HG02642 (cell line): ENCODE data around the gene VIL1.

Experiments
- ATAC-seq: cut with Tn5 transposase; IDR thresholded peaks from one replicate; pipeline ENCODE4 v1.9.1; 2021; ENCODE audit warnings: mild to moderate bottlenecking; ENCODE audit not compliant: unreplicated experiment, poor library complexity

VIL1 gene

GRCh38 chr2:218418717-218419458, at the start of gene VIL1:
VIL1 (plus strand) TSS chr2:218419123; CDS start chr2:218423779, 4,656 bp downstream.
- no peak for ATAC-seq

GRCh38 chr2:218369330-218369729, 49.6 kb upstream of the VIL1 start:
- ATAC-seq, result no peak

- no peak for ATAC-seq
Observed at GRCh38 chr2:218370410-218371063, 48.4 kb upstream of the VIL1 start.

- no peak for ATAC-seq
Observed at GRCh38 chr2:218371983-218372350, 47.0 kb upstream of the VIL1 start.

GRCh38 chr2:218374795-218375194, 44.1 kb upstream of the VIL1 start:
- no peak for ATAC-seq

- no peak for ATAC-seq
Observed at GRCh38 chr2:218375212-218375611, 43.7 kb upstream of the VIL1 start.

- no peak for ATAC-seq
Observed at GRCh38 chr2:218378053-218378452, 40.9 kb upstream of the VIL1 start.

GRCh38 chr2:218381916-218382366, 37.0 kb upstream of the VIL1 start, which contains the start of gene SLC11A1:
SLC11A1 (plus strand) TSS chr2:218382273; CDS start chr2:218382369, 96 bp downstream.
- no peak for ATAC-seq

- no peak for ATAC-seq
Observed at GRCh38 chr2:218382785-218383184, 36.1 kb upstream of the VIL1 start.

- ATAC-seq, result no peak
Observed at GRCh38 chr2:218383892-218384519, 34.9 kb upstream of the VIL1 start.

GRCh38 chr2:218384975-218385374, 33.9 kb upstream of the VIL1 start:
- no peak for ATAC-seq

GRCh38 chr2:218386505-218387368, 32.2 kb upstream of the VIL1 start:
- no peak for ATAC-seq

GRCh38 chr2:218387369-218388194, 31.3 kb upstream of the VIL1 start:
- no peak for ATAC-seq

GRCh38 chr2:218389333-218390150, 29.4 kb upstream of the VIL1 start:
- ATAC-seq, result no peak

GRCh38 chr2:218391202-218391601, 27.7 kb upstream of the VIL1 start:
- ATAC-seq, result no peak

GRCh38 chr2:218392459-218392858, 26.5 kb upstream of the VIL1 start:
- ATAC-seq, result no peak

- ATAC-seq, result no peak
Observed at GRCh38 chr2:218392891-218393462, 25.9 kb upstream of the VIL1 start.

- no peak for ATAC-seq
Observed at GRCh38 chr2:218393750-218394290, 25.1 kb upstream of the VIL1 start.
